Superior temporal gyrus (tissue), 1 donor: ENCODE measurements around the gene ALDH5A1.
"Not testable (repeated sequence)": the region's sequence is repeated elsewhere in the genome, so short reads cannot be mapped to it uniquely, and the experiment has no call there.

Experiments
- DNase-seq: peaks from one replicate; pipeline ENCODE4 v3.0.0-alpha.2; 2016; ENCODE audit errors: extremely low spot score

The ALDH5A1 gene

GRCh38 chr6:24486065-24486464 is 8.7 kb upstream of the ALDH5A1 start:
- DNase-seq = no peak

DNA sequence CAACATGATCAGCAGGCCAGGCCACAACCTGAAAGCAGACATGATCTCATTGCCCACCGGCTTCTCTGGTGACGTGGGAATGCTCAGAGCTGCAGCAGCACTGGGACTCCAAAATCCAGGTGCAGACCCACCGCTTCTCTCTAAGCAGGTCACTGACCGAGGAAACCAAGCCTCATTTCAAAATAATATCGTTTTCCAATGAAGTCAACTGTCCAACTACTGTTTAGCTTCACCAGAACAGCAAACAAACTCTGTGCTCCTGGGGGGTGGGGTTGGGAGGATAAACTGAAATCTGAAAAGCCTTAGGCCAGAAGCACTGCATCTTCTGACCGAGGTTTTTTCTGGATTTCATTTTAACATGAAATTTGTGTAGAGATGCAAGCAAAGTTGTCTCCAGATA is 5.3 kb upstream of the ALDH5A1 start, which contains the start of gene GPLD1:
Gene GPLD1 (minus strand): TSS at position 109 of the 400 bp plus-strand sequence. CDS start 67 bp downstream, at position 42.
- no peak for DNase-seq

DNA sequence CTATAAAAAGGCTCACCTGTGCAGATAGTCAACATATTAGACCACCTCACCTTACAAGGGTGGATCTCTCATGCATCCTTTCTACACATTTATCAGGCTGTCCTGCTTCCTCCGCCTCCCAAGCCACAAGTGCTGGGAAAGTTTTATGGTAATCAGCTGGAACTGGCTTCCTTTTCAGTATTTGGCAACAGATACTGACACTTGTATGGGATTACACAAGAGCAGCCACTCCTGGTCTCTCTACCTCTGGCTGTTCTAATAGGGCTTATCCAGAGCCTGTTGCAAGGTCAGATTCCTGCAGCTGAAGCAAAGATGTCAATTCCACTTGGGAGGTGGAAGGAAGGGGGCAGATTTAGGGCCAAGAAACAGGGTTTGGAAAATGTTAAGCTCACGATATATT is 4.9 kb upstream of the ALDH5A1 start:
- DNase-seq = no peak

DNA sequence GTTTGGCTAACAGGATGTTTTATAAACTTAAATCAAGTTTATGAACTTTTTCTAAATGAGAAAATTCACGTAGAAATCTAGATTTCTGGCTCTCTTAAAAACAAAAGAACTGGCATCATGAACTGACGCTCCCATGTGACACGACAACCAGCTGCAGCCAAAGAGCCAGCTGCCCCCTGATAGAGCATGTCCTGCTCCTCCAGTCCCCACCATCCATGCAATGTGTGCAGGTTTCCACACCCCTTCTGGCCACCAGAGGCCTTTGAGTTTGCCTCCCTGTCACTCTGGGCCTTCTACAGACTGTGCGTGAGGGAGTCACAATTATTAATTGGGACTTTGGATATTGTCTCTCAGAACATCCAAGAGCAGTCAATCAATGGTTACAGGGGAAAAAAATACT is 3.8 kb upstream of the ALDH5A1 start:
- DNase-seq = no peak

DNA sequence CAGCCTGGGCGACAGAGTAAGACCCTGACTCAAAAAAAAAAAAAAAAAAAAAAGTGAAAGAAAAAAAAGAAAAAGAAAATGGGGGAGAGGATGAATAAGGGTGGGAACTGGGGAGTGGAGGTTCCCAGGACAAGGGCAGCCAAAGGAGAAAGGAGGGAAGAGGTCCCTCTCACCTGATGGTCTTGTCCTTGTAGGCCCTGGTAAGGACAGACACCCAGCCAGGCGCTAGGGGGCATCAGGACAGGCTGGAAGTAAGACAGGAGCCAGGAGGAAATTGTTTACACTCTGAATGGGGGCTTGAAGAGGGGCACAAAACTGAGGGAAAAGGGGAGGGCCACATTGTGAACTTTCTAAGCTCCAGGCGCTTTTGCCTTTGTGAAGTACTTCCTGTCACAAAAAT is 2.3 kb upstream of the ALDH5A1 start:
- DNase-seq = no peak

- peak; percentile 32 for DNase-seq
Observed at GRCh38 chr6:24493945-24494820, 586 bp upstream of the ALDH5A1 start.

GRCh38 chr6:24497254-24497970 is 2.6 kb downstream of the ALDH5A1 start:
- DNase-seq = no peak

GRCh38 chr6:24500683-24501082 is 5.9 kb downstream of the ALDH5A1 start:
- no peak for DNase-seq

DNA sequence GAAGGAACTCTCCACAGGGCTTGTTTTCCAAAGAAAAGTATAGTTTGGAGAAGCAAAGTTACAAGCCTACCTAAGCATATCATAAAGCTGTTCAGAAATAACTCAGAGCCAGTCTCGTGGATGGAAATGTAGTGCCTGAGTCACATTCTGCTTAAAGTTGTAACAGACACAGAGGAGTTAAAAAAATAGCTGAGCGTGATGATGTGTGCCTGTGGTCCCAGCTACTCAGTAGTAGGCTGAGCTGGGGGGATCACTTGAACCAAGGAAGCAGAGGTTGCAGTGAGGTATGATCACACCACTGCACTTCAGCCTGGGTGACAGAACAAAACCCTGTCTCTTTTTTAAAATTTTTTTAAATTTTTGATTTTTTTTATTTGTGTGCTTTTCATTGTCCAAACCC is 6.6 kb downstream of the ALDH5A1 start:
- DNase-seq = no peak

GRCh38 chr6:24501914-24502313 is 7.1 kb downstream of the ALDH5A1 start:
- no peak for DNase-seq

GRCh38 chr6:24504287-24504648 is 9.5 kb downstream of the ALDH5A1 start:
- DNase-seq = no peak

- no peak for DNase-seq
Observed at GRCh38 chr6:24504649-24505586, 10.1 kb downstream of the ALDH5A1 start.

- DNase-seq = no peak
Observed at GRCh38 chr6:24506814-24507520, 12.2 kb downstream of the ALDH5A1 start.

DNA sequence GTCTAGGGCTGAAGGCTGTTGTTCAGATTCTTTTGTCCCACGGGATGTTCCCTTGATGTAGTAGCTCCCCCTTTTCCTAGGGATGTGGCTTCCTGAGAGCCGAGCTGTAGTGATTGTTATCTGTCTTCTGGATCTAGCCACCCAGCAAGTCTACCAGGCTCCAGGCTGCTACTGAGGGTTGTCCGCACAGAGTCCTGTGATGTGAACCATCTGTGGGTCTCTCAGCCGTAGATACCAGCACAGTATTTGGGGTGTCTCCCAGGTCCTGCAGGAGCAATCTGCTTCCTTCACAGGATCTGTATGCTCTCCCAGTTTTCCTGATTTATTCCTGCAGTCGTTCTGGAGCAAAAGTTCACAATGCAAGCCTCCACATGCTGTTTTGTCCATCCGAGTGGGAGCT is 17.2 kb downstream of the ALDH5A1 start:
- not testable (repeated sequence) for DNase-seq

DNA sequence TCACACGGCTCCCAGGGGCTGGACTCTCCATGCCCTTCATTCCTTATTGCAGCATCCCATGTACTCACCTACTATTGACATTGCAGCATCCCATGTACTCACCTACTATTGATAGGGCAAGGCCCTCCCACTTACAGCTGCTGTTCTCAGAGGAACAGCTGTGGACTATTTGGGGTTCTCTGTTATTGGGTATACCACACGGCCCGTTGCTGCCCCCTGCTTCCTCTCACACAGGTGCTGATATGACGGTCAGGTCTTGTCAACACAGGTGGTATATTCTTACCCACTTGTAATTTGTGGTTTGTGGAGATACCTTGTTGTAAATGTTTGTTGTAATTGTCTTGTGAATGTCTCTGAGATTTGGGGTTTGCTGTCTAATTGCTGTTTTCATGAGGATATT is 18.8 kb downstream of the ALDH5A1 start:
- DNase-seq = no peak

DNA sequence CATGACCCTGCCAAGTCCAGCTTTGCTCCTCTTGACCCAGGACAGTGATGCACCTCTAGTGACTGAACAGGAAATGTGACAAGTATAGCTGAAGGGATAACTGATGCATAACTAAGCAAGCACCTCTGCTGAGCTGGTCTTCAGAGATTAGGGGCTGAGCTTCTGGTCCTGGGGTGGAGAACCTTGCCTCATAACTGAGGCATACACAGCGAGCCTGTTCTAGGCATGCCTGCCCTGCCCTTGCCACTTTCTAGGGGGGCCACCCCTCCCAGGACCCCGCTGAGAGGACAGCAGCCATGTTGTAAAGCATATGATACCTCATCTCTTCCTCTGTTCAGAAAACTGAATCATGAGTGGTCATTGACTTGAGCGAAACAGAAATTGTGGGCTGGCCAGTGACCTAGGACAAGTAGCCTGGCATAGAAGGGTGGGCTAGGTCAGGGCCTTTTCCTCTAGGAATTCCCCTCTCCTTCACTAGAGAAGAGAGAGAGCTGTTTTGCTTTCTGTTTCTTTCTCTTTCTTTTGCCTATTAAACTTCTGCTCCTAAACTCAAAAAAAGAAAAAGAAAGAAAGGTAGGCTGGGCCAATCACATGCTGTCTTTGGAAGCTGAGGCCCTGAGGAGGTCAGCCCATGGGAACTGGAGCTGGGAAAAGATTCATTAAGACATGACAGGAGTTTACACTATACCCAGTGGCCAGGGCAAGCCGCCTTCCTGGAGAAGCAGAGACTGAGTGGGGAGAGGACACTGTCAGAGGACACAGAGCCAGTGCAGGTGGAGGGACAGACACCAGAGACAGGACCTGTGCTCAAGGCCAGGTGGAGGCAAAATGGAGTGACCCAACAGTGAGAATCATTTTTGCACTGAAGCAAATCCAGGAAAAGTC is 23.1 kb downstream of the ALDH5A1 start:
- no peak for DNase-seq

DNA sequence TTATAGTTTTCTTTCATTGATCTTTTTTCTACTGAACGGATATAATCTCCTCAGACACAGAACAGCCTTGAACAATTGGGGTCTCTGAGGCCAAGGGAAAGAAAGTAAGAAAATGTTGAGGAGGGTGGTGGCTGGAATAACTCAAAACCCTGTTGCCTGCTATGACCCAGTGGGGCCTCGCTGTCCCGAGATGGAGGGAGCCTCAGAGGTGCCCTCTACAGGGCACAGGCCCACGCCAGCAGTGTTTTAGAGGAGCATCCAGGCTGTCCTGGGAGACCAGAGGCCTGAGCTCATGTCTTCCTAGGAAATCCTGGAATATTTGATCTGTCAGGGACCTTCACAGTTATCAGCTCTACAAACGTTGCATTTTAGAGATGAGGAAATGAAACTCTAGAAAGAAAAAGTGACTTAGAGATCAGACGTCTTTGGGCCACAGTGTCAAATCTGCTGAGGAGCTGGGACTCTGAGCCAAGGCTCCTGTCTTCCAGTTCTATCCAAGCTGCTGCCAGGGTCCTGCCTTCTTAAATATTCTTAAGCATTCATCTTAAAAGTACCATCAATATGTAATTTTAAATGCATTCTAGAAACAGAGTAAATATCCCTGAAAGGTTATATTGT is 26.3 kb downstream of the ALDH5A1 start:
- DNase-seq = no peak

DNA sequence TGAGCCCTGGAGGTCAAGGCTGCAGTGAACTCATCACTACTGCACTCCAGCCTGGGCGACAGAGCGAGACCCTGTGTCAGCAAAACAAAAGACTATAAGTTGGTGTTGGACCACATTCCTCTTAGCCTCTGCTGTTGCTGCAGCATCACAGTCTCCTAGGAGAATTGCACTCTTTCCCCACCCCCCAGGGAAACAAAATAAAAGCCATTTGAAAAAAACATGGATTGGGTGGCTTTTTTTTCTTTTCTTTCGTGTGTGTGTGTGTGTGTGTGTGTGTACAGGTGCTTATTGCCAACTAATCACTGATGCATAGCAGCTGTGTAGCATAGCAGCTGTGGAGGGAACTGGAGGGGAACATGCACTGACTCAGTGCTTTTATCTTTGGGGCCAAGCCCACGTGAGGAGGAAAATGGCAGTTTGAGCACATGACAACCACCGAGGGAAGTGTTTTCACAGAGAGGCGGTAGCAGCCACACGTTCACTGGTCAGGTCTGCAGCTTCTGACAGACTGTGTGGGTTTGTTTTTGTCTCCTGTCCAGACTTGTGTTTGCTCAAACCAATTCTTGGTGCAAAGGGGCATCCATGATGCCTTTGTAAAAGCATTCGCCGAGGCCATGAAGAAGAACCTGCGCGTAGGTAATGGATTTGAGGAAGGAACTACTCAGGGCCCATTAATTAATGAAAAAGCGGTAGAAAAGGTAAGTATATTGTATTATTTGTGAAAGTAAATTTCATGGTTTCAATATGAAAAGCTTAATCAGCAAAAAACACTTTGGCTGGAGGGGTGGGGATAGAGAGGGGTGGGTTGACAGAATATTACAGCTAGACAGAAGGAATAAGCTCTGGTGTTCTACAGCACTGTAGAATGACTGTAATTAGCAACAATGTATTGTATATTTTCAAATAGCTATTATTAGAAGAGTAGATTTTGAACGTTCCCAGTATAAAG is 27.7 kb downstream of the ALDH5A1 start:
- no peak for DNase-seq

DNA sequence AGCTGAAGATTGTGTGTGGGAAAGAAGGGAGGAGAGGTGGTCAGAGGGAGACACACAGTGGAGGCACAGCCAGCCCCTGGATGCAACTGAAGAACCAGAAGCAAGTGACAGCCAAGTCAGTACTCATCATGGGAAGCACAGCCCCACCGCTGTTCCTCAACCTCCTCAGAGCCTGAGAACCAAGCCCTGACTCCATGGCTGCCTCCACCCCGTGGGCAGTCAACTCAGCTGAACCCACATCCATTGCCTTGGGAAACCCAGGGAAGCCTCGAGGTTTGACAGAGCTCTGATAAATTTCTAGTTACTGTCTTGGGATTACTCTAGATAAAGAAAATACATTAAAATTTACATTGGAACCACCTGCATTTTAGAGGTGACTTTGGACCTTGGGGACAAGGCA is 29.6 kb downstream of the ALDH5A1 start:
- no peak for DNase-seq
